ENCODE measurements around the gene FANCD2. TPM values are rescaled to one million over a fixed set of nuclear protein-coding genes. Genes with fewer than 3 reads are reported as not detected.
"Not testable (repeated sequence)": the region's sequence is repeated elsewhere in the genome, so short reads cannot be mapped to it uniquely, and the experiment has no call there.

The FANCD2 gene
- total and polyA plus RNA-seq, 5 donors from 2014 or later = 4.5 to 62.8 (median 10.4) TPM

DNA sequence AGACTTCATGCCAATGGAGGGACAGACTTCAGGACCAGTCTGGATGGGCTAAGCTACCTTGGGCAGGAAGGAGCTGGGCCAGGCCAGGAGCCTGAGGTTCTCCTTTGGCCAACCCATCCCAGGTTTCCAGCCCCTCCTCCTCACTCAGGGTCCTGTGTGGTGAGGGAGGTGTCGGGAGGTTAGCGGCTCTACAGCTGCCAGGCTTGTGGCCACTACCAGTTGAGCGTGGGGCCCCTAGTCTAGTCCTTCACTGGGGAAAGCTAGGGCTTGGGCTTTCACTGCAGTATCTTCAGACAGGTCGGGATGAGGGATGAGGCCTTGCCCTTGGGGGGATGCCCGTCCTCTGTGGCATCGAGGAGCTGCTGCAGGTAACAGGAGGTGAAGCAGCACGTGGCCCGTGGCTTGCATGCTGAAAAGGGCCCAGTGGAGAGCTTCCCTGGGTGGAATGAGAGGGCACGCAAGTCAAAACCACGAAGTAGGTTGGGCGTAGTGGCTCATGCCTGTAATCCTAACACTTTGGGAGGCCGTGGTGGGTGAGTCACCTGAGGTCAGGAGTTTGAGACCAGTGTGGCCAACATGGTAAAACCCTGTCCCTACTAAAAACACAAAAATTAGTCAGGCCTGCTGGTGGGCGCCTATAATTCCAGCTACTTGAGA, 8.5 kb upstream of the FANCD2 start:
- H3K27ac Mint-ChIP-seq = no peak overlapping the region
- Histone ChIP-seq H3K9me3 (ENCODE audit: control insufficient read depth in 2 of 2, low read length in 2 of 2) (no peaks in the 10 kb centered on the region), H3K36me3 (ENCODE audit: control insufficient read depth, insufficient read depth, low read length) (peaks cover 31% of the 10 kb centered on the region), H3K4me3 (ENCODE audit: low read depth, low read length) (no peak overlapping the region), H3K27ac (ENCODE audit: insufficient read depth, low read length, poor library complexity, severe bottlenecking) (no peak overlapping the region), H3K27me3 (ENCODE audit: control insufficient read depth, insufficient read depth, low read length) (no peaks in the 10 kb centered on the region), H3K4me1 (ENCODE audit: control insufficient read depth, insufficient read depth, low read length, poor library complexity, severe bottlenecking) (no peaks in the 10 kb centered on the region)
- no peak for ATAC-seq (ENCODE audit: low read depth in 2 of 2)
- H3K27me3 Mint-ChIP-seq = no peaks in the 10 kb centered on the region
- H3K4me1 Mint-ChIP-seq = peaks cover 2 to 12% (median 6%) of the 10 kb centered on the region in 4 donors
- H3K9me3 Mint-ChIP-seq = no peaks in the 10 kb centered on the region
- no peak for DNase-seq
- H3K36me3 Mint-ChIP-seq = peaks cover 20% of the 10 kb centered on the region
- H3K4me3 Mint-ChIP-seq = no peak overlapping the region

DNA sequence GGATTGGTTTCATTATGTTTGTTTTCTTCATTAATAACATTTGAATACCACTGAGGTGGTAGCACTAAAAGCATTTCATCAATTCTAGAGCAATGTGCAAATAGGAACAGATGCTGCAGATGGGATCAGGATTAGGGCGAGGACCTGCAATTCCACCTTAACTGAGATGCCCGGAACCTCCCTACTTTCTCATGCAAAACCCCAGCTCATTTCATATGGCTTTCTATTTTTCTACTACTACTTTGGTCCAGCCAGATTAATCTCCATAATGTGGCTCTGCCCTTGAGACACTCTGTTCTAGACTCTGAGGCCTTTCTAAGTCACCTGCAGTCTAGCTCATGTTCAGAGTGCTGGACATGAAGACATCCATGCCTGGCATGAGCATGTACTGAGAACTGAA, 7.4 kb upstream of the FANCD2 start:
- not testable (repeated sequence) for H3K27ac ChIP-seq (ENCODE audit: insufficient read depth, low read length, poor library complexity, severe bottlenecking); H3K4me3 ChIP-seq (ENCODE audit: low read depth, low read length); H3K9me3 ChIP-seq (ENCODE audit: control insufficient read depth in 2 of 2, low read length in 2 of 2); H3K27me3 ChIP-seq (ENCODE audit: control insufficient read depth, insufficient read depth, low read length); H3K9me3 Mint-ChIP-seq; ATAC-seq (ENCODE audit: low read depth in 2 of 2); H3K4me1 ChIP-seq (ENCODE audit: control insufficient read depth, insufficient read depth, low read length, poor library complexity, severe bottlenecking); DNase-seq; H3K27me3 Mint-ChIP-seq
- Mint-ChIP-seq H3K4me1 (peaks cover 6 to 14% (median 10%) of the 10 kb centered on the region in 4 donors), H3K4me3 (peak overlapping the region in 2 of 4 donors; percentile 10 to 32), H3K27ac (peak overlapping the region in 1 of 3 donors; percentile 50), H3K36me3 (peaks cover 25% of the 10 kb centered on the region)
- peaks cover 41% of the 10 kb centered on the region for H3K36me3 ChIP-seq (ENCODE audit: control insufficient read depth, insufficient read depth, low read length)

DNA sequence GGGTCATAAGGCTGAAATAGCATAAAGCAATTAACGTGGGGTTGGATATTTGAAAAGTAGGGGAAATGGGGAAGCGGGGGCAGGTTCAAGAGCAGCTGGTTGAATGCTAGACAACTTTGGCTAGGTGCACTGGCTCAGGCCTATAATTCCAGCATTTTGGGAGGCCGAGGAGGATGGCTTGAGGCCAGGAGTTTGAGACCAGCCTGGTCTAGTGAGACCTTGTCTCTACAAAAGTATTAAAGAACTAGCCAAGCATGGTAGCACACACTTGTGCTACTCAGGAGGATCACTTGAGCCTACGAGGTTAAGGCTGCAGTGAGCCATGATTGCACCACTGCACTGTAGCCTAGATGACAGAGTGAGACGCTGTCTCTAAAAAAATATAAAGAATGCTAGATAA, 6.9 kb upstream of the FANCD2 start:
- Mint-ChIP-seq H3K36me3 (peaks cover 25% of the 10 kb centered on the region), H3K9me3 (no peaks in the 10 kb centered on the region), H3K4me1 (peaks cover 7 to 18% (median 11%) of the 10 kb centered on the region in 4 donors), H3K27me3 (no peaks in the 10 kb centered on the region), H3K27ac (peak overlapping the region in 1 of 3 donors; percentile 50), H3K4me3 (peak overlapping the region in 1 of 4 donors; percentile 32)
- H3K36me3 ChIP-seq (ENCODE audit: control insufficient read depth, insufficient read depth, low read length) = peaks cover 41% of the 10 kb centered on the region
- DNase-seq (no peak), ATAC-seq (ENCODE audit: low read depth in 2 of 2) (no peak)
- no peaks in the 10 kb centered on the region for H3K27me3 ChIP-seq (ENCODE audit: control insufficient read depth, insufficient read depth, low read length)
- H3K4me3 ChIP-seq (ENCODE audit: low read depth, low read length) = no peak overlapping the region
- no peaks in the 10 kb centered on the region for H3K9me3 ChIP-seq (ENCODE audit: control insufficient read depth in 2 of 2, low read length in 2 of 2)
- H3K27ac ChIP-seq (ENCODE audit: insufficient read depth, low read length, poor library complexity, severe bottlenecking) = no peak overlapping the region
- peaks cover 7% of the 10 kb centered on the region for H3K4me1 ChIP-seq (ENCODE audit: control insufficient read depth, insufficient read depth, low read length, poor library complexity, severe bottlenecking)

DNA sequence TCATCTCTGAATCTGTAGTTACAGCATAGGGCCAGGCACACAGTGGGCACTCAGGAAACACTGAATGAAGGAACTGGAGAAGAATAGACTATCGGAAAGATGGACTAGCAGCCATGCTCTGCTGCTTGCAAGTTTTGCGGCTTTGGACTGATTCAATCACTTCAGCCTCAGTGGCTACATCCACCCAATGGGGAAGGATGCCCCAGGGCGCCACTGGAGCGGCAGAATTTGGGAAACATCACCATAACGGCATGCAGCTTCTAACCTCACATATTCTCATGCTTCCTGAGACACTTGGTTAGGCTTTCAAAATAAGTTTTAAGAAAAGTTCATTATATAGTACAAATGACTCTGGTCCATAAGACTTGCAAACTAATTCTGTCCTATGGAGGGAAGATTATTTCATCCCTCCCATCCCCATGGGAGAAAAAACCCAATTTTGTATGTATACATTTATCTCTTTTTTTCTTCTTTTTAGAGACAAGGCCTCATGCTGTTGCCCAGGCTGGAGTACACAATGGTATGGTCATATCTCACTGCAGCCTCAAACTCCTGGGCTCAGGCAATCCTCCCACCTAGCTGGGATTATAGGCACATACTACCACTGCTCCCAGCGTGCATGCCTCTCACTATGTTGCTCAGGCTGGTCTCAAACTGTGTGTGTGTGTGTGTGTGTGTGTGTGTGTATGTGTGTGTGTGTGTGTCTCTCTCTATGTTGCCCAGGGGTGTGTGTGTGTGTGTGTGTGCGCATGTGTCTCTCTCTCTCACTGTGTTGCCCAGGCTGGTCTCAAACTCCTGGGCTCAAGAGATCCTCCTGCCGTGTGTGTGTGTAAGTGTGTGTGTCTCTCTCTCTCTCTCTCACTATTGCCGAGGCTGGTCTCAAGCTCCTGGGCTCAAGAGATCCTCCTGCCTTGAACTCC, 4.1 kb upstream of the FANCD2 start:
- Histone ChIP-seq H3K9me3 (ENCODE audit: control insufficient read depth in 2 of 2, low read length in 2 of 2) (no peaks in the 10 kb centered on the region), H3K27me3 (ENCODE audit: control insufficient read depth, insufficient read depth, low read length) (no peaks in the 10 kb centered on the region), H3K36me3 (ENCODE audit: control insufficient read depth, insufficient read depth, low read length) (peaks cover 41% of the 10 kb centered on the region), H3K4me1 (ENCODE audit: control insufficient read depth, insufficient read depth, low read length, poor library complexity, severe bottlenecking) (peaks cover 19% of the 10 kb centered on the region), H3K27ac (ENCODE audit: insufficient read depth, low read length, poor library complexity, severe bottlenecking) (no peak overlapping the region), H3K4me3 (ENCODE audit: low read depth, low read length) (no peak overlapping the region)
- Mint-ChIP-seq H3K4me1 (peaks cover 8 to 40% (median 20%) of the 10 kb centered on the region in 4 donors), H3K36me3 (peaks cover 25% of the 10 kb centered on the region), H3K27ac (peak overlapping the region in 2 of 3 donors; percentile 55 to 87), H3K4me3 (peak overlapping the region in 1 of 4 donors; percentile 35), H3K27me3 (no peaks in the 10 kb centered on the region), H3K9me3 (no peaks in the 10 kb centered on the region)
- ATAC-seq (ENCODE audit: low read depth in 2 of 2) = no peak
- DNase-seq = no peak

DNA sequence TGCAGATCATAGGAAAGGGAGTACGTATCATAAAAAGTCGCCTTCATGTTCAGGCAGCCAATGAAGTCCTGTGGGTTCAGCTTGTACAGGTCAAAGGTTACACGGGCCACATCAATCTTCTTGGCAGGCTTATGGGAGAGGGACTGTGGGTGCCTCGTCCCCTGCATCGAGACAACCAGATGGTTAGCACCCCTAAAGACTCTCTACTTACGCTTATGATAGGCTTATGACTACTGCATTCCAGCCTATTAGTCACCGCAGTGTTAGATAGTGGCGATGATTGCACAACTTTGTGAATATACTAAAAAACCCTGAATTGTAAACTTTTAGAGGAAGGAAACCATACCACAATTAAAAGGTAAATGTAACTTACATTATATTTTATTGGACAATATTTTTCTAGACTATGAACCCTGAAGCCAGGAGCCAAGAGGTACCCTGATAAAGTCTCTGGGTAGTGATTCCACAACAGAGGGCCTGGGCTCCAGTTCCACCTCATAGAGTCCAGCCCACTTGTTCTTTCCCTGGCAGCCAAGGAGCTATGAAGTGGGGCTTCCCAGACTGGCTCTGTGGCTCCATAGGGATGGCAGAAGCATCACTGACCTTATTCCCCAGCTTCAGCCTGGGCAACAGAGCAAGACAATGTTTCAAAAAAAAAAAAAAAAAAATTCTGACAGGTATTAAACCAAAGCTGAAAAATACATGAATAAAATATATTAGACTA, 2.5 kb upstream of the FANCD2 start:
- no peak overlapping the region for H3K4me3 ChIP-seq (ENCODE audit: low read depth, low read length)
- ATAC-seq (ENCODE audit: low read depth in 2 of 2) = no peak
- no peaks in the 10 kb centered on the region for H3K27me3 ChIP-seq (ENCODE audit: control insufficient read depth, insufficient read depth, low read length)
- Mint-ChIP-seq H3K4me3 (peak overlapping the region; percentile 35 to 74 (median 62)), H3K27me3 (no peaks in the 10 kb centered on the region), H3K27ac (peak overlapping the region in 1 of 3 donors; percentile 63), H3K4me1 (peaks cover 10 to 47% (median 21%) of the 10 kb centered on the region in 4 donors), H3K9me3 (no peaks in the 10 kb centered on the region), H3K36me3 (peaks cover 23% of the 10 kb centered on the region)
- H3K4me1 ChIP-seq (ENCODE audit: control insufficient read depth, insufficient read depth, low read length, poor library complexity, severe bottlenecking) = peaks cover 19% of the 10 kb centered on the region
- DNase-seq = no peak
- H3K9me3 ChIP-seq (ENCODE audit: control insufficient read depth in 2 of 2, low read length in 2 of 2) = no peaks in the 10 kb centered on the region
- H3K27ac ChIP-seq (ENCODE audit: insufficient read depth, low read length, poor library complexity, severe bottlenecking) = no peak overlapping the region
- H3K36me3 ChIP-seq (ENCODE audit: control insufficient read depth, insufficient read depth, low read length) = peaks cover 33% of the 10 kb centered on the region

DNA sequence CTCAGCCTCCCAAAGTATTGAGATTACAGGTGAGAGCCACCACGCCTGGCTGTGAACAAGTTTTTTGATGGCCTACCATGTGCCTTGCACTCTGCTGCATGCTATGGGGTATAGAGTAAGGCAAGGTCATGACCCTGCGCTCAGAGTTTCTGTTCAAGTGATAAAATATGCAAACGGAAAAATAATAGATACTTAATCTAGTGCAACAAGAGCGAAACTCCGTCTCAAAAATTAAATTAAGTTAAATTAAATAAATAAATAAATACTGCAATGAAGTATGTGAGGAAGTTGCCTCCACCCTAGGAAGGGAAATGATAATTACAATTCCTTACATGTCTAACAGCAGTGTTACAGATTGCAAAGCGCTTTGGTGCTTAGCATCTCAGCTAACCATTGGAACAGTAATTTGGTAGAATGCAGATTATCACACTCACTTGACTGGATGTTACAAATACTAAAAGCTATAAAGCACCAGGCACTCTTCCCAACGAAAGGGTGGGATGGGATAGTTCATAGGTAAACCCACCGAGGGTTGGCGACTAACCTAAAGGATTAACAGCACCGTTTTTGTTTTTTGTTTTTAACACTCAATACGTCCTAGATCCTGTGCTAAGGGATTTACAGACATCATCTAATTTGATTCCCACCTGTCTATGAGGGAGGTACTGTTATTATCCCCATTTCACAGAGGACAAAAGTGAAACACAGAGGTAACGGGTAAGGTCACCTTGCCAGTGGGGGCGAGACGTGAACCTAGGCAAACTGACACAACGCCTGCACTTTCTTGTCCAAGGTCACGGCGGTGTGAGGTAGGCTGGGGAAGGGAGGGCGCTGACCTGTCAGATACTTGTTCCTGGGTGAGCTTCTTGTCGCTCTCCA, 793 bp upstream of the FANCD2 start:
- H3K27me3 ChIP-seq (ENCODE audit: control insufficient read depth, insufficient read depth, low read length) = no peaks in the 10 kb centered on the region
- no peak for DNase-seq
- no peak for ATAC-seq (ENCODE audit: low read depth in 2 of 2)
- peak overlapping the region; percentile 96 for H3K4me3 ChIP-seq (ENCODE audit: low read depth, low read length)
- H3K36me3 ChIP-seq (ENCODE audit: control insufficient read depth, insufficient read depth, low read length) = peaks cover 37% of the 10 kb centered on the region
- H3K9me3 ChIP-seq (ENCODE audit: control insufficient read depth in 2 of 2, low read length in 2 of 2) = no peaks in the 10 kb centered on the region
- H3K27me3 Mint-ChIP-seq = no peaks in the 10 kb centered on the region
- H3K27ac Mint-ChIP-seq = peak overlapping the region; percentile 95 to 98 (median 98)
- peaks cover 19% of the 10 kb centered on the region for H3K4me1 ChIP-seq (ENCODE audit: control insufficient read depth, insufficient read depth, low read length, poor library complexity, severe bottlenecking)
- H3K36me3 Mint-ChIP-seq = peaks cover 20% of the 10 kb centered on the region
- H3K4me3 Mint-ChIP-seq = peak overlapping the region; percentile 96 to 99 (median 98)
- peak overlapping the region; percentile 82 for H3K27ac ChIP-seq (ENCODE audit: insufficient read depth, low read length, poor library complexity, severe bottlenecking)
- no peaks in the 10 kb centered on the region for H3K9me3 Mint-ChIP-seq
- peaks cover 15 to 41% (median 21%) of the 10 kb centered on the region in 4 donors for H3K4me1 Mint-ChIP-seq

DNA sequence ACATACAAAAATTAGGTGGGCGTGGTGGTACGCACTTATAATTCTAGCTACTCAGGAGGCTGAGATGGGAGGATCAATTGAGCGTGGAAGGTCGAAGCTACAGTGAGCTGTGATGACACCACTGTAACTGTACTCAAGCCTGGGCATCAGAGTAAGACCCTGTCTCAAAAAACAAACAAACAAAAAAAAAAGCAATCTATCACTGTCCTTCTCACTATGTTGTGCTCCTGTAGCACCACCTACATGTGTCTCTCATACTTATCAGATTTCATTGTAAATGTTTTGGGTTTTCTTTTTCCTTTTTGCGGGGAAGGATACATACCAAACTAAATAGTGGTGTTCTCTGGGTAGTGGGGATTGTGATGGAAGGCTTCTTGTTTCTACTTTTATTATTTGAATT, 14.8 kb downstream of the FANCD2 start:
- Mint-ChIP-seq H3K4me3 (no peak overlapping the region), H3K36me3 (peaks cover 32% of the 10 kb centered on the region), H3K27ac (no peak overlapping the region), H3K27me3 (no peaks in the 10 kb centered on the region), H3K4me1 (no peaks in the 10 kb centered on the region), H3K9me3 (no peaks in the 10 kb centered on the region)
- no peak overlapping the region for H3K27ac ChIP-seq (ENCODE audit: insufficient read depth, low read length, poor library complexity, severe bottlenecking)
- no peaks in the 10 kb centered on the region for H3K4me1 ChIP-seq (ENCODE audit: control insufficient read depth, insufficient read depth, low read length, poor library complexity, severe bottlenecking)
- peaks cover 24% of the 10 kb centered on the region for H3K36me3 ChIP-seq (ENCODE audit: control insufficient read depth, insufficient read depth, low read length)
- no peak overlapping the region for H3K4me3 ChIP-seq (ENCODE audit: low read depth, low read length)
- H3K9me3 ChIP-seq (ENCODE audit: control insufficient read depth in 2 of 2, low read length in 2 of 2) = no peaks in the 10 kb centered on the region
- no peaks in the 10 kb centered on the region for H3K27me3 ChIP-seq (ENCODE audit: control insufficient read depth, insufficient read depth, low read length)
- ATAC-seq (ENCODE audit: low read depth in 2 of 2) = no peak
- DNase-seq = no peak

Data from CD4-positive, CD25-positive, alpha-beta regulatory T cell (primary cell).